ENCODE measurements around the gene MTPN.

MTPN gene
- total RNA-seq = 188 to 217 reads per million in 2 donors

DNA sequence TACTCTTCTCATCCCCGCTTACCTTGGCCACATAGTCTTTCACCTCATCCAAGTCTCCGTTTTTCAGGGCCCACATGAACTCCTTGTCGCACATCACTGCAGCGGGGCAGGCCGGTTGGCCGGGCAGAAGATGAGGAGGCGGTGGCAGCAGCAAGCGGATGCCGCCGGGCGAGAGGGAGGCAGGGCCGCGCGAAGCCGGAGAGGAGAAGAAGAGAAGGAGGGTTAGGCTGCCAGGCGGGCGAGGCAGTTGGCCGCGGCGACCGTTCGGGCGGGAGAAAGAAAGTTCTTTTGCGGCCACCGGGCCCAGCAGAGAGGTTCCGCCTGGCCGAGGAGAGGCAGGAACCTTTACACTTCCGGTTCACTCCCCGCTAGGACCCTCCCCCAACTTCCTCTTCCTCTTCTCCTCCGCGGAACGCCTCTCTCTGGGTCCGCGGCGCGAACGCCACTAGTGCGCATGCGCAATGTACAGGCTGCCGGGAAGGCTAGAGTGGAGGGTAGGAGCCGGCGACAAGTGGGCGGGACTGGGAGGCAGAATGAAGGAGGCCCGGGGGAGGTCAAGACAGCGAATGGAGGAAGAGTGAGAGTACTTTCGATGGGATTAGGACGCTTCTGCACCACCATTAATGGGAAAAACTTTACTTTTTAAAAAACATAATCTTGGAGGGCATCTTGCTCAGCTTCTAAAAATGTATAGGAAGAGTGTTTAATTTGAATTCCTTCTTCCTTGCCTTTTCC lies at the start of gene MTPN:
MTPN (minus strand) TSS at position 353 of the 735 bp plus-strand sequence; CDS start at position 94, 259 bp downstream.
- DNase-seq = peak; percentile 95

GRCh38 chr7:136026209-136026608 lies 49.0 kb upstream of the MTPN start:
- no peak for DNase-seq

DNA sequence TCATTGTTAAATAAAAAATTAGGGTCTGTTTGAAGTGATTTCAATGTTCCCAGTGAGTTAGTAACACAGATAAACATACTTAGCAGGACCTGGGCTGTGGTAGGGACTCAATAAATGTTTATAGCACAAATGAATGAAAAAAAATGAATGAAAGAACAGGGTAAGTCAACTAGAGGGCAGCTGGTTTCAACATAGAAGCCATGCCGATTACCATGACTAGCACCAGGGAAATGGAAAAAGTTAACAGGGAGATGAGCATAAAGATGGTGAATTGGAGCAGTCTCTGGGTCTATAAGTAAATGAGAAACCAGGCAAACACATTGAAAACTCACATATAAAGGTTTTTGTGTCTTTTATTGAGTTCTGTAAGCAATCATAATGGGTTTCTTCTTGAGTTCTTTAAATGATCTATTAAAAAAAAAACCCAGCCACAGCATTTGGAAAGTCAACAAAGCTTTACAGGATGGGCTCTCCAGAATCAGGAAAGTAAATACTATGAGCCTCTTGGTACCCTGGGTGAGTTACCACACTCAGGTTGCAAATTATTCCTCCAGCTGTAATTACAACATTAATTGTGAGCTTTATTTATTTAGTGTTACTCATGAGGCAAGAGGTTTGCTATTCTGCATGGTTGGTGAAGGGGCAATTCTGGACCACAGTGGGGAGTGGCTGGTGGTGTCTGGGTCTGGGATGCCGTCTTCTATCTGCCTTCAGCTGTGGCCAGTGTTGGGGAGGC lies 46.1 kb upstream of the MTPN start:
- DNase-seq = no peak

DNA sequence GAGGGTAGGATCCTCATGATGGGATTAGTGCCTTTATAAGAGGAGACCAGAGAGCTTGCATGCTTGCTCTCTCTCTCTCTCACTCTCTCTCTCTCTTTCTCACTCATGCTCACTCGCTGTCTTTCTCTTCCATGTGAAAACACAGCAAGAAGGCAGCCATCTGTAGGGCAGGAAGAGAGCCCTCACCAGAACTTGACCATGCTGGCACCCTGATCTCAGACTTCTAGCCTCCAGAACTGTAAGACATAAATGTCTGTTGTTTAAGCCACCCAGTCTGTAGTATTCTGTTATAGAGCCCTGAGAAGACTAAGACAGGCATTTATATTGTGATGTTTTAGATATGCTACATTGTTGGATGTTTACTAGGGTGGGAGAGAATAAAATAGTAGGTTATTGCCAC lies 43.4 kb upstream of the MTPN start:
- DNase-seq = no peak

DNA sequence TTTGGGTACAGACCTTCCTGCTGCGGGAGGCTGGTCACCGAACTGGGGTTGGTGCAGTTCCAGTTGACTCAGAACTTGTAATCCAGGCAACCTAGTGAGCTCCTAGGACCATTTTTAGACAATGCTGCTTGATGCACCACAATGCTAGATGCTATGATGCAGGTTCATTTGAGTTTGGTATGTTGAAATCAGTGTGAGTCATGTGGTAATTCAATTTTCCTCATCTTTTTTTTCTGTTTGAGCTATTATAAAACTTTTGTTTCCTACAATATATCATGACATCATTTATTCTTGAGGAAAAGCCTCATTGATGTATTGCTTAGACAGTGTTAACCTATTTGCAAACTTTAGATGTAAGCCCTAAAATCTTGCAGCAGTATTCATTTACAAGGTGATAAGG lies 40.9 kb upstream of the MTPN start:
- DNase-seq = no peak

DNA sequence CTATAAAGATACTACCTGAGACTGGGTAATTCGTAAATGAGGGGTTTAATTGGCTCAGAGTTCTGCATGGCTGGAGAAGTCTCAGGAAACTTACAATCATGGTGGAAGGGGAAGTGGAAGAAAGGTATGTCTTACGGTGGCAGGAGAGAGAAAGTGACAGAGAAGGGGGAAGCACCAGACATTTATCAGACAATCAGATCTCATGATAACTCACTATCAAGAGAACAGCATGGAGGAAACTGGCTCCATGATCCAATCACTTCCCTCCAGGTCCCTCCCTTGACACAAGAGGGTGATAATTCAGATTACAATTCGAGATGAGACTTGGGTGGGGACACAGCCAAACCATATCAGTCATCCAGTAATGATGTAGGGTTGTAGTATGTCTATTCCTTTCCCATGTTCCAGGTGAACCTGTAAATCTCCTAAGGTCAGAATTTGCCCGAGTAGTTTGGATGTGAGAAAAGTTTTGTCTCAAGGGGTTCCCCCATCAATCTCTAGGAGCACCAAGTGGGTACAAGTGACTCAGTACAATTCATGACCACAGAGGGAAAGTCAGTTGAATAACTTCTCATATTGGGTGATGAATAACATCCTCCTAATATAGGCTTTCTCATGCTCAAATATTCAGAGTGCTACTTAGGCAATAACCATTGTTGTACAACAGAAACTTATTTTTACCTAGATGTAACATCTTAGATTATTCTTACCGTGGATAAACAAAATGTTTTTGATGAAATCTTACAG lies 39.7 kb upstream of the MTPN start:
- DNase-seq = no peak

- DNase-seq = no peak
Measured at GRCh38 chr7:136015638-136016037, 38.5 kb upstream of the MTPN start.

GRCh38 chr7:136014659-136015058 lies 37.5 kb upstream of the MTPN start:
- no peak for DNase-seq

GRCh38 chr7:136012238-136012637 lies 35.1 kb upstream of the MTPN start:
- DNase-seq = no peak

- DNase-seq = no peak
Measured at GRCh38 chr7:136009488-136010079, 32.4 kb upstream of the MTPN start.

- no peak for DNase-seq
Measured at GRCh38 chr7:136006208-136006607, 29.0 kb upstream of the MTPN start.

GRCh38 chr7:136004083-136004482 lies 26.9 kb upstream of the MTPN start:
- no peak for DNase-seq

- no peak for DNase-seq
Measured at GRCh38 chr7:136002802-136003201, 25.6 kb upstream of the MTPN start.

GRCh38 chr7:136000288-136000913 lies 23.2 kb upstream of the MTPN start:
- no peak for DNase-seq

GRCh38 chr7:135998081-135998480 lies 20.9 kb upstream of the MTPN start:
- DNase-seq = no peak

DNA sequence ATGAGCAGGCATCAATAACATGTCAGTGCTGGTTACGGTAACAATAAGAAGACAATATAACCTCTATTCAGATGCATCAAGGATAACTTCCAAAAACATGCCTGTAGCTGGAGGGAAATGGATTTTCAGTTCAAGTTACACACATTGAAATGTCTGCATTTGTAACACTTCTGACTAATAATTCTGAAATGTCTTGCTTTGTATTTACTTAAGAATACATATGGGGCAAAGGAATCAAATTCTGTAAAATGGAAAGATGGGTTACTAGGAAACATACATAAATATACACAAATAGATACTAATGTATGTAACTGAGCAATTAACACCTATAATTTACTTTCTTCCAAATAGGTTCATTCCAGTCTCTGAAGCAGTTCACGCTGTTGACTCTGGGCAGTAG lies 18.6 kb upstream of the MTPN start:
- no peak for DNase-seq

DNA sequence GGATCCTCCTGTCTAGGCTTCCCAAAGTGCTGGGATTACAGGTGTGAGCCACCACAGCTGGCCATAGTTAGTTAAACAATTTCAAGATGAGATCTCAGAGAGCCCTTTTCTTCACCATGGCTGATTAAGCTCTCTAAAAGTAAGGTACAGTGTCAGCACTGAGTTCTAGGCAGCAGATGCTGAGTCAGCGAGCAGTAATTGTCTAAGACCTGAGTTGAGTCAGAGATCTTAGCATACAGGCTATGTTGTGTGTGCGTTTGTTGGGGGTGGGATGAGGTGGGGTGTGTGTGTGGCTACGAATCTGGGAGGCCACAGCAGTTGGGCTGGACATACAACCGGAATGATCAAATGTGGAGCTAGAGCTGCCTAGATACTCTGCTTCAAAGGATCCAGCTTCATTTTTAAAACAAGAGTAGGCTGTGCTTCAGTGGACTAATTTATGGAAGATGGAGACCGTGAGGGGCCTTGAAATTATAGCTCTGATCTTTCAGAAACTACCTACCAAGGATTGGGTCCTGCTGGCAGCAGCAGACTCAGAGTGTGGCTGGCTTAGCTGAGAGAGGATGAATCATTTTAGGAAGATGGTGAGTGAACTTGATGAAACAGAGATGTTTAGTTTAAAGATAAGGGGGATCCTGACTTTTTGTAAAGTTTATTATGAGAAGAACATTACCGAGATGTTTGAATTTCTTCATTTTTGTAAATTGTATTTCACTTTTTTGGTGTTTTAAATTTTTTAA lies 17.5 kb upstream of the MTPN start:
- no peak for DNase-seq

DNA sequence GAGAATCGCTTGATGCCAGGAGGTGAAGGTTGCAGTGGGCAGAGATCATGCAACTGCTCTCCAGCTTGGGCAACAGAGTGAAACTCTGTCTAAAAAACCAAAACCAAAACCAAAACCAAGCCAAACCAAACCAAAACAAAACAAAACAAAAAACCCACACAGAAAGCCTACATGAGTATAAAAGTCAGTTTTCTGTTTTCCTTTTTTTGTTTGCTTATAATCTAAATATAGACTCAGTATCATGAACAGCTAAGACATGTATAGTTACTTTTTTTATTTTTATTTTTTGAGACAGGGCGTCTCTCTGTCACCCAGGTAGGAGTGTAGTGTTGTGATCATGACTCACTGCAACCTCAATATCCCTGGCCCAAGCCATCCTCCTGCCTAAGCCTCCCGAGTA lies 16.8 kb upstream of the MTPN start:
- DNase-seq = no peak

DNA sequence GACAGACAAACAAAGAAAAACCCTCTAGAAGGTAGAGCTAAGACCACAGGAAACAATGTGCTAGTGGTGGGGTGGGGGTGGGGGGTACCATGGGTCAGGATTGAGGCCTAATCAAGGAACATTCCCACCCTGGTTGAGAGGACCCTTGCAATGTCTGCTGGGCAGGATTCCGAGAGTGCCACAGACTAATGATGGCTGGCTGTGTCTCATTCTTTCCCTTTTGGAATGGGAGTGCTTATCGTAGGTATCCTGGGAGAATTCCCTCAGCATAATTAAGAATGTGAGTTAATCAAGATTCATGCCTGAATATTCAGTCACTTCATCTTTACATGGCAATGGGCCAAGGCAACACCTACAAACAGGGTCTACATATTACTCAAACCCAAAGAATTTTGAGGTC lies 14.7 kb upstream of the MTPN start:
- no peak for DNase-seq

DNA sequence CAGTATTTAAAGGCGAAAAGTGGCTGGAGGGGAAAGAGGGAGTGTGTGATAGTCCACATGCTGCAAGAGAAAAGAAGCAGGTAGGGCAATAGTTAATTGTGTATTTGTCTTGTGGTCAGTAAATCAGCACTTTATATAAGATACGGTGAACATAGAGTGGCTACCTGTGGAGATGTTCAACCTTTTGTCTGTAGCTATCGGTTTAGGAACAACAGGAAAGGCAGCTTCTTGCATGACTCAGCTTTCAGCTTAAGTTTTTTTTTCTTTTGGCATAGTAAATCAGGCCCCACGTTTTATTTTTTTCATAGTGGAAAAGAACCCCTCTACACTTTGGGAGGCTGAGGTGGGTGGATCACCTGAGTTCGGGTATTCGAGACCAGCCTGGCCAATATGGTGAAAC lies 14.2 kb upstream of the MTPN start:
- DNase-seq = no peak

- DNase-seq = no peak
Measured at GRCh38 chr7:135990258-135990657, 13.1 kb upstream of the MTPN start.
